Measurements from ENCODE around the gene ZNF784. TPM values are rescaled to one million over a fixed set of nuclear protein-coding genes. Genes with fewer than 3 reads are reported as not detected.

The ZNF784 gene
- total RNA-seq, 2 donors from 2014 or later, result 7.2 to 10.7 TPM

DNA sequence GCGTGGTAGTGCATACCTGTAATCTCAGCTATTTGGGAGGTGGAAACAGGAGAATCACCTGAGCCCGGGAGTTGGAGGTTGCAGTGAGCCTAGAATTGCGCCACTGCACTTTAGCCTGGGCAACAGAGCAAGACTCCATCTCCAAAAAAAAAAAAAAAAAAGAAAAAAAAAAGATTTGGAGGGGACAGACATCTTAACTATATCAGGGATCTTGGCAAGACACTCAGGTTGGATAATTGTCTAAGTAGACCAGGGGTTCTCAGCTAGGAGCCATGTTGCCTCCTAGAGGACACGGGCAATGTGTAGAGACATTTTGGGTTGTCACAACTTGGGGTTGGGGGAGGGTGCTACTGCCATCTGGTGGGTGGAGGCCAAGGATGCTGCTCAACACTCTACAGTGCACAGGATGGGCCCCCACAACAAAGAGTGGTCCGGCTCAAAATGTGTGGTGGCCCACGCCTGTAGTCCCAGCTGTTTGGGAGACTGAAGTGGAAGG, 14.5 kb upstream of the ZNF784 start:
- peak; percentile 81 for DNase-seq
- Histone ChIP-seq H3K9me3 (ENCODE audit: control insufficient read depth, low read length) (no peaks in the 10 kb centered on the region), H3K36me3 (ENCODE audit: control insufficient read depth, insufficient read depth, low read length) (peaks cover 4% of the 10 kb centered on the region), H3K27ac (ENCODE audit: low read depth, low read length) (no peak overlapping the region), H3K27me3 (ENCODE audit: control insufficient read depth, insufficient read depth, low read length, poor library complexity, severe bottlenecking) (no peaks in the 10 kb centered on the region), H3K9ac (ENCODE audit: extremely low read depth, low read length, poor library complexity, severe bottlenecking) (no peak overlapping the region), H3K4me3 (ENCODE audit: low read length) (no peak overlapping the region), H3K4me1 (ENCODE audit: control insufficient read depth, insufficient read depth, low read length) (no peaks in the 10 kb centered on the region)
- WGBS, 2 experiments (ENCODE audit: insufficient coverage in 1 of 2, insufficient read length in 1 of 2), result 86 to 91% methylated on average over 5 to 6 of the region's 6 CpGs
- peaks cover 19% of the 10 kb centered on the region for H3K36me3 Mint-ChIP-seq (ENCODE audit: low read depth)
- H3K27ac Mint-ChIP-seq, result no peak overlapping the region
- H3K4me1 Mint-ChIP-seq, result peaks cover 32% of the 10 kb centered on the region
- no peaks in the 10 kb centered on the region for H3K27me3 Mint-ChIP-seq (ENCODE audit: insufficient read depth)
- no peak overlapping the region for H3K4me3 Mint-ChIP-seq
- H3K9me3 Mint-ChIP-seq, result peaks cover 5% of the 10 kb centered on the region
- TF ChIP-seq, protein P1, sequence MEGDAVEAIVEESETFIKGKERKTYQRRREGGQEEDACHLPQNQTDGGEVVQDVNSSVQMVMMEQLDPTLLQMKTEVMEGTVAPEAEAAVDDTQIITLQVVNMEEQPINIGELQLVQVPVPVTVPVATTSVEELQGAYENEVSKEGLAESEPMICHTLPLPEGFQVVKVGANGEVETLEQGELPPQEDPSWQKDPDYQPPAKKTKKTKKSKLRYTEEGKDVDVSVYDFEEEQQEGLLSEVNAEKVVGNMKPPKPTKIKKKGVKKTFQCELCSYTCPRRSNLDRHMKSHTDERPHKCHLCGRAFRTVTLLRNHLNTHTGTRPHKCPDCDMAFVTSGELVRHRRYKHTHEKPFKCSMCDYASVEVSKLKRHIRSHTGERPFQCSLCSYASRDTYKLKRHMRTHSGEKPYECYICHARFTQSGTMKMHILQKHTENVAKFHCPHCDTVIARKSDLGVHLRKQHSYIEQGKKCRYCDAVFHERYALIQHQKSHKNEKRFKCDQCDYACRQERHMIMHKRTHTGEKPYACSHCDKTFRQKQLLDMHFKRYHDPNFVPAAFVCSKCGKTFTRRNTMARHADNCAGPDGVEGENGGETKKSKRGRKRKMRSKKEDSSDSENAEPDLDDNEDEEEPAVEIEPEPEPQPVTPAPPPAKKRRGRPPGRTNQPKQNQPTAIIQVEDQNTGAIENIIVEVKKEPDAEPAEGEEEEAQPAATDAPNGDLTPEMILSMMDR (conservative IDR thresholded peaks at IDR 0.05), result peak; percentile 71

DNA sequence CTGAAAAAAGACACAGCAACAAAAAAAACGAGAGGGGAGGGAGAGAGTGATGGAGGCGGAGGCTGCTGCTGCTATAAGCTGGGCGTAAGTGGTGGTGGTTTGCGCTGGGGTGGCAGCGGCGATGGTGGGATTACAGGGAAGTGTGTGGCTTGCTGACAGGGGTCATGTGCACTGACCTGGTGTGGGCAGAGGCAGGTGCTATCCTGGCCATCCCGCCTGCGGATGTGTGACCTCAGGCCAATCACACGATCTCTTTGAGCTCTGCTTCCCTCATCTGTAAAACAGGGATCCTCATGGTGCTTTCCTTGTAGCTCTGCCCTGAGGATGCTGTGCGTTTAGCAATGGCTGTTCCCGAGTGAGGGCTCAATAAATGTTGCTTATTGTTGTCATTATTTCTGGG, 13.2 kb upstream of the ZNF784 start:
- 86 to 87% methylated on average over 11 of the region's 11 CpGs for WGBS, 2 experiments (ENCODE audit: insufficient coverage in 1 of 2, insufficient read length in 1 of 2)
- Mint-ChIP-seq H3K27me3 (ENCODE audit: insufficient read depth) (no peaks in the 10 kb centered on the region), H3K27ac (no peak overlapping the region), H3K36me3 (ENCODE audit: low read depth) (peaks cover 18% of the 10 kb centered on the region), H3K9me3 (peaks cover 5% of the 10 kb centered on the region), H3K4me3 (no peak overlapping the region), H3K4me1 (peaks cover 26% of the 10 kb centered on the region)
- no peak for DNase-seq
- TF ChIP-seq, protein P1 (conservative IDR thresholded peaks at IDR 0.05), result no peak
- H3K9ac ChIP-seq (ENCODE audit: extremely low read depth, low read length, poor library complexity, severe bottlenecking), result no peak overlapping the region
- no peaks in the 10 kb centered on the region for H3K4me1 ChIP-seq (ENCODE audit: control insufficient read depth, insufficient read depth, low read length)
- H3K4me3 ChIP-seq (ENCODE audit: low read length), result no peak overlapping the region
- H3K9me3 ChIP-seq (ENCODE audit: control insufficient read depth, low read length), result no peaks in the 10 kb centered on the region
- peaks cover 4% of the 10 kb centered on the region for H3K36me3 ChIP-seq (ENCODE audit: control insufficient read depth, insufficient read depth, low read length)
- no peaks in the 10 kb centered on the region for H3K27me3 ChIP-seq (ENCODE audit: control insufficient read depth, insufficient read depth, low read length, poor library complexity, severe bottlenecking)
- no peak overlapping the region for H3K27ac ChIP-seq (ENCODE audit: low read depth, low read length)

GRCh38 chr19:55636723-55637122, 12.4 kb upstream of the ZNF784 start:
- no peak overlapping the region for H3K27ac ChIP-seq (ENCODE audit: low read depth, low read length)
- H3K4me1 Mint-ChIP-seq, result peaks cover 23% of the 10 kb centered on the region
- peak overlapping the region; percentile 96 for H3K4me3 Mint-ChIP-seq
- H3K9ac ChIP-seq (ENCODE audit: extremely low read depth, low read length, poor library complexity, severe bottlenecking), result no peak overlapping the region
- H3K36me3 Mint-ChIP-seq (ENCODE audit: low read depth), result peaks cover 18% of the 10 kb centered on the region
- peak overlapping the region; percentile 93 for H3K4me3 ChIP-seq (ENCODE audit: low read length)
- no peaks in the 10 kb centered on the region for H3K27me3 Mint-ChIP-seq (ENCODE audit: insufficient read depth)
- peaks cover 5% of the 10 kb centered on the region for H3K9me3 Mint-ChIP-seq
- H3K27ac Mint-ChIP-seq, result peak overlapping the region; percentile 99
- TF ChIP-seq, protein P1 (conservative IDR thresholded peaks at IDR 0.05), result no peak
- no peaks in the 10 kb centered on the region for H3K27me3 ChIP-seq (ENCODE audit: control insufficient read depth, insufficient read depth, low read length, poor library complexity, severe bottlenecking)
- H3K36me3 ChIP-seq (ENCODE audit: control insufficient read depth, insufficient read depth, low read length), result peaks cover 4% of the 10 kb centered on the region
- no peak for DNase-seq
- no peaks in the 10 kb centered on the region for H3K9me3 ChIP-seq (ENCODE audit: control insufficient read depth, low read length)
- WGBS, 2 experiments (ENCODE audit: insufficient coverage in 1 of 2, insufficient read length in 1 of 2), result 91 to 98% methylated on average over 4 of the region's 4 CpGs
- no peaks in the 10 kb centered on the region for H3K4me1 ChIP-seq (ENCODE audit: control insufficient read depth, insufficient read depth, low read length)

Data from endodermal cell (in vitro differentiated cells).